Measurements from ENCODE around the gene ZNF749. TPM values are rescaled to one million over a fixed set of nuclear protein-coding genes. Genes with fewer than 3 reads are reported as not detected.

Gene ZNF749
- total RNA-seq, 4 donors from 2014 or later: 9.9 to 13.7 (median 10.7) TPM

DNA sequence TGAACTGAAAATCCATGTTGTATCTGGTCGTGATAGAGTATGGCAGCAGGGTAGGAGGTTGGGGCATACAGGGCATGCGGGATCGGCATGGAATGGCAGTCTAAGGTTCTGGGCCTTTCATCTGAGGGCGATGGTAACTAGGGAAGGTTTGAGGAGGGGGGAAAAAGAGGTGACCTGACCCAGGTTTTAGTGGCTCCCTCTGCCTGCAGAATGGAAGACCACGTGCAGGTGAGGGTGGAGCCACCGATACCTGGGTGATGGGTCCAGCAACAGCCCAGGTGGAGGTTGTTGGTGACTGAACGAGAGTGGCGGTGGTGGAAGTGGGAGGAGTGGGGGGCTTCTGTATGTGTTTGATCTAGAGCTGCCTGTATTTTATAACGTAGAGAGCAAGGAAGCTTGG, 3.8 kb downstream of the ZNF749 start:
- no peak for DNase-seq
- peaks cover 18 to 22% of the 10 kb centered on the region in 2 donors for H3K4me1 ChIP-seq
- TF ChIP-seq, protein P1, sequence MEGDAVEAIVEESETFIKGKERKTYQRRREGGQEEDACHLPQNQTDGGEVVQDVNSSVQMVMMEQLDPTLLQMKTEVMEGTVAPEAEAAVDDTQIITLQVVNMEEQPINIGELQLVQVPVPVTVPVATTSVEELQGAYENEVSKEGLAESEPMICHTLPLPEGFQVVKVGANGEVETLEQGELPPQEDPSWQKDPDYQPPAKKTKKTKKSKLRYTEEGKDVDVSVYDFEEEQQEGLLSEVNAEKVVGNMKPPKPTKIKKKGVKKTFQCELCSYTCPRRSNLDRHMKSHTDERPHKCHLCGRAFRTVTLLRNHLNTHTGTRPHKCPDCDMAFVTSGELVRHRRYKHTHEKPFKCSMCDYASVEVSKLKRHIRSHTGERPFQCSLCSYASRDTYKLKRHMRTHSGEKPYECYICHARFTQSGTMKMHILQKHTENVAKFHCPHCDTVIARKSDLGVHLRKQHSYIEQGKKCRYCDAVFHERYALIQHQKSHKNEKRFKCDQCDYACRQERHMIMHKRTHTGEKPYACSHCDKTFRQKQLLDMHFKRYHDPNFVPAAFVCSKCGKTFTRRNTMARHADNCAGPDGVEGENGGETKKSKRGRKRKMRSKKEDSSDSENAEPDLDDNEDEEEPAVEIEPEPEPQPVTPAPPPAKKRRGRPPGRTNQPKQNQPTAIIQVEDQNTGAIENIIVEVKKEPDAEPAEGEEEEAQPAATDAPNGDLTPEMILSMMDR (IDR thresholded peaks at IDR 0.05): no peak
- no peak for TF ChIP-seq POLR2A (IDR thresholded peaks at IDR 0.05)
- no peaks in the 10 kb centered on the region for H3K9me3 ChIP-seq
- H3K4me3 ChIP-seq (replicated peaks in 1 of 3): no peak overlapping the region
- 84 to 87% methylated on average over 9 of the region's 9 CpGs for WGBS, 2 donors
- no peak overlapping the region for H3K27ac ChIP-seq
- peaks cover 0 to 4% of the 10 kb centered on the region in 2 donors for H3K36me3 ChIP-seq
- H3K27me3 ChIP-seq: no peaks in the 10 kb centered on the region
- intact Hi-C loops (cut with DNase I): no loop called here

DNA sequence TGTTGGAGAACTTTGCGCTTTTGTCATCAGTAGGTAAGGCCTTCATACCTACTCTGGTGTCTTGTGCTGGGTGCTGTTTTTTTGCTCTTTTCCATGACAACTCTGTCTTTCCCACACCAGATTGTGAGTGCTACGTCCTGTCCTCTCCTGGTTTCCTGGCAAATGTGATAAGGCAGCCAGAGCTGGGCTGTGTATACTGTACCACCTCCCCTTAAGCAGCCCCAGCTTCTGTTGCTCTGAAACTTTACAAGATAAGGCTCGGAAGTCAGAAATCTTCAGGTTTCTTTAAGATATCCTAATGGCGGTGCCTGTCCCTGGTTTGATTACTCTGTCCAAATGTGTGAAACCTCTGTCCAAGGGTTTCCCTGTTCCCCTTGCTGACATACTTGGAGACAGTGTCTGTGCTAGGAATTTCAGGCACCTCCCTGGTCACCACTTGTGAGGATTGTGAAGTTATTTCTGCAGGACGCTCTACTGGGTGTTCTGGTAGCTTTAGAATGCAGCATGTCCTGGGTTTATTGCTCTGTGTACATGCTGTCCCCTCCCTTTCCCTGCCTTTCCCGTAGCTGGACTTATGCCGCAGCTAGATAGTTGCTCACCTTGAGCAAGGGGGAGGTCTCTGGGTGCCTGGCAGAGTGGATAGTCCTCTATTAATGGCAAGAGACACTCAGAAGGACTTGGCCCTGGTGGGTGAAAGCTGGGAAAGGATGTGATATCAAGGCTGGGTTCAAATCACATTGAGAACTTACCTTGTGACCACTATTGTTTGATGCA, 7.0 kb downstream of the ZNF749 start:
- TF ChIP-seq, protein P1 (IDR thresholded peaks at IDR 0.05): no peak
- no peak for TF ChIP-seq POLR2A (IDR thresholded peaks at IDR 0.05)
- H3K27ac ChIP-seq: no peak overlapping the region
- intact Hi-C loops (cut with DNase I): no loop called here
- H3K9me3 ChIP-seq: no peaks in the 10 kb centered on the region
- peaks cover 0 to 7% of the 10 kb centered on the region in 2 donors for H3K4me1 ChIP-seq
- H3K27me3 ChIP-seq: no peaks in the 10 kb centered on the region
- 93 to 97% methylated on average over 5 to 7 of the region's 7 CpGs for WGBS, 2 donors
- no peak for DNase-seq
- H3K36me3 ChIP-seq: peaks cover 0 to 4% of the 10 kb centered on the region in 2 donors
- no peak overlapping the region for H3K4me3 ChIP-seq (replicated peaks in 1 of 3)

DNA sequence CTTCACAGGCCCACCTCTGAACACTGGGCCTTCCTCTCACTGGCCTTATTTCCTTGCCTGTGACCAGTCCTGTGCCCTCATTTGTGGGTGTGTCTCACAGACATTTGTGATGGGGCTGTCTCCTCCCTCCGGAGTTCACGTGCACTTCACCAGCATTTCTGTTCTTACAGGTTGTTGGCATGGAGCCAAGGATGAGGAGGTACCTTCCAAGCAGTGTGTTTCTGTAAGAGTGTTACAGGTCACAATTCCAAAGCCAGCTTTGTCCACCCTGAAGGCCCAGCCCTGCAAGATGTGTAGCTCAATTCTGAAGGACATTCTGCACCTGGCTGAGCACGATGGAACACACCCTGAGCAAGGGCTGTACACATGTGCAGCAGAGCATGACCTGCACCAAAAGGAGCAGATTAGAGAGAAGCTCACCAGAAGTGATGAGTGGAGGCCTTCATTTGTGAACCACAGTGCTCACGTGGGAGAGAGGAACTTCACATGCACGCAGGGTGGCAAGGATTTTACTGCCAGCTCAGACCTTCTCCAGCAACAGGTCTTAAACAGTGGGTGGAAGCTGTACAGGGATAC, 8.1 kb downstream of the ZNF749 start:
- H3K27ac ChIP-seq: no peak overlapping the region
- intact Hi-C loops (cut with DNase I): no loop called here
- H3K4me3 ChIP-seq (replicated peaks in 1 of 3): no peak overlapping the region
- no peaks in the 10 kb centered on the region for H3K27me3 ChIP-seq
- TF ChIP-seq, protein P1 (IDR thresholded peaks at IDR 0.05): no peak
- TF ChIP-seq POLR2A (IDR thresholded peaks at IDR 0.05): no peak
- peak; percentile 6 to 7 for DNase-seq
- no peaks in the 10 kb centered on the region for H3K9me3 ChIP-seq
- 30 to 36% methylated on average over 4 to 5 of the region's 5 CpGs for WGBS, 2 donors
- H3K36me3 ChIP-seq: peaks cover 0 to 4% of the 10 kb centered on the region in 2 donors
- H3K4me1 ChIP-seq: peaks cover 0 to 7% of the 10 kb centered on the region in 2 donors

DNA sequence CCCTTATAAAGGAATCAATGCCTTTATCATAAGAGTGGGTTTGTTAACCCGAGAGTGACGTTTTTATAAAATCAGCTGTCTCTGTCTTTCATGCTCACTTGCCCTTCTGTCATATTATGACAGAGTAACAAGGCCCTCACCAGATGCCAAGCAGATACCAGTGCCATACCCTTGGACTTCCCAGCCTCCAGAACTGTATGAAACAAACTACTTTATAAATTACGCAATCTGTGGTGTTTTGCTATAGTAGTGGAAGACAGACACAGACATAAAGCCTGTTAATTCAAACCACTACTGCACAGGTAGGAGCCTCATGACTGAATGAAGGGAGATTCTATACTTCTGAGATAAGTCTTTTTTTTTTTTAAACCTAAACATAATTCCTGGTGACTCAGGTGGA, 17.2 kb downstream of the ZNF749 start:
- no peak overlapping the region for H3K4me3 ChIP-seq (replicated peaks in 1 of 3)
- H3K4me1 ChIP-seq: no peaks in the 10 kb centered on the region
- no peaks in the 10 kb centered on the region for H3K27me3 ChIP-seq
- WGBS, 2 donors: 92 to 96% methylated on average over 3 of the region's 3 CpGs
- DNase-seq: no peak
- TF ChIP-seq, protein P1 (IDR thresholded peaks at IDR 0.05): no peak
- no peak for TF ChIP-seq POLR2A (IDR thresholded peaks at IDR 0.05)
- H3K9me3 ChIP-seq: no peaks in the 10 kb centered on the region
- intact Hi-C loops (cut with DNase I): no loop called here
- H3K36me3 ChIP-seq: no peaks in the 10 kb centered on the region
- H3K27ac ChIP-seq: no peak overlapping the region

All from thyroid gland (tissue), 4 donors.